GM06990 (cell line): Measurements from ENCODE around the gene ARL4D.

ENCODE experiments used
- DNase-seq: peaks from one replicate; pipeline ENCODE4 v3.0.0-alpha.2; 2011; ENCODE audit not compliant: insufficient read length; ENCODE audit errors: extremely low read depth
- H3K27me3 ChIP-seq: replicated peaks from 2 replicates; pipeline ENCODE4 v1.6.0; 2011; ENCODE audit warnings: low read length; ENCODE audit not compliant: control insufficient read depth, insufficient read depth
- H3K36me3 ChIP-seq: 2 replicates; pipeline ENCODE4 v1.5.1; 2011; ENCODE audit warnings: low read length; ENCODE audit not compliant: control insufficient read depth, insufficient read depth
- H3K4me3 ChIP-seq: replicated peaks from 2 replicates; pipeline ENCODE4 v1.5.1; 2011; ENCODE audit warnings: low read depth, mild to moderate bottlenecking, control low read depth, low read length
- CTCF ChIP-seq: IDR thresholded peaks from 2 replicates; pipeline ENCODE4 v1.5.1; 2011; ENCODE audit warnings: low read length, control low read depth, mild to moderate bottlenecking, inconsistent platforms; ENCODE audit not compliant: insufficient read depth, poor library complexity, severe bottlenecking

Gene ARL4D

GRCh38 chr17:43403846-43404245 is 5.1 kb downstream of the ARL4D start:
- Histone ChIP-seq H3K36me3 (no peaks in the 10 kb centered on the region), H3K4me3 (no peak overlapping the region), H3K27me3 (no peaks in the 10 kb centered on the region; the same call in 1 of the 2 replicates)
- no peak for TF ChIP-seq CTCF
- DNase-seq: no peak

GRCh38 chr17:43405861-43406260 is 7.1 kb downstream of the ARL4D start:
- DNase-seq: no peak
- no peak for TF ChIP-seq CTCF
- Histone ChIP-seq H3K27me3 (no peaks in the 10 kb centered on the region; the same call in 1 of the 2 replicates), H3K36me3 (no peaks in the 10 kb centered on the region), H3K4me3 (no peak overlapping the region)

GRCh38 chr17:43406676-43407645 is 8.2 kb downstream of the ARL4D start:
- no peak overlapping the region for H3K4me3 ChIP-seq
- no peaks in the 10 kb centered on the region for H3K36me3 ChIP-seq
- no peak for TF ChIP-seq CTCF
- no peak for DNase-seq
- H3K27me3 ChIP-seq: no peaks in the 10 kb centered on the region; the same call in 1 of the 2 replicates

- Histone ChIP-seq H3K36me3 (no peaks in the 10 kb centered on the region), H3K4me3 (no peak overlapping the region), H3K27me3 (no peaks in the 10 kb centered on the region; the same call in 1 of the 2 replicates)
- no peak for DNase-seq
- no peak for TF ChIP-seq CTCF
Observed at GRCh38 chr17:43409131-43409530, 10.3 kb downstream of the ARL4D start.

- TF ChIP-seq CTCF: no peak
- Histone ChIP-seq H3K4me3 (no peak overlapping the region), H3K36me3 (no peaks in the 10 kb centered on the region), H3K27me3 (no peaks in the 10 kb centered on the region; the same call in 1 of the 2 replicates)
- no peak for DNase-seq
Observed at GRCh38 chr17:43410557-43411368, 12.0 kb downstream of the ARL4D start.
